ENCODE data around the gene SIGLEC10. TPM values are rescaled to one million over a fixed set of nuclear protein-coding genes. Genes with fewer than 3 reads are reported as not detected.

Gene SIGLEC10
- total and polyA plus RNA-seq, 9 of the 15 experiments (the other 6 are each of a cell fraction or from before 2014, with no cell fraction given): 0.10 to 1.8 (median 0.82) TPM

DNA sequence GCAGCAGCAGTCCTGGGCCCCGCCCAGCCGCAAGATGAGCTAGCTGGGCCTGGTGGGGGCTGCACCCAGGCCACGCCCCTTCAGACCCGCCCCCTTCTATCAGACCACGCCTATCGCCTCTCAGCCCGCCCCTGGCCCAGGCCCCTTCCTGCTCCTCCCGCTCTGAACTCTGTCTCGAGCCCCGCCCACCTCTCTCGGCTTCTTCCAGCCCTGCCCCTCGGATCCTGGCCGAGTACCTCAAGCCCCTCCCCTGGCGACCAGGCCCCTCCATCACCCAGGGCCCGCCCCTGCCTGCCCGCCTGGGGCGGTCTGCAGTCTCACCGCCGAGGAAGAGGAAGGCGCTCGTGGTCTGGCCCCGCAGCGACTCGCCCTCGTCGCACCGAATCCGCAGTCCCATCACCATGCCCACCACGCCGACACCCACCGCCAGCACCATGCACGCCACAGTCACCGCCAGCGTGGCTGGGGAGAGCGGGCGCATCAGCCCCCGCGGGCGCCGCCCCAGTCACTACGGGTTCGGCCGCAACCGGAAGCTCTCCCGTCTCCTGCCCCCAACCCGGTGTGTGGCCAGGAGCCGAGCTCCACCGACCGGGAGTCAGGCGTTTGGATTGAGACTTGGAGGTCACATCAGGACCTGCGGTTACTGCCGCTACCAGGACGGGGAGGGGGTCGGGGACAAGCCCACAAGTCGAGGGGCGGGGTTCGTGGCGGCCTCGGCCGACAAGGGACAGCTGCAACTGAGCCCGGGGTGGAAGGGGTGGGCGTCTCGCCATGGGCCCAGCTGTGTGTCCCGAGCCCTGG, 49.7 kb downstream of the SIGLEC10 start (continued):
- TF ChIP-seq, protein P1, sequence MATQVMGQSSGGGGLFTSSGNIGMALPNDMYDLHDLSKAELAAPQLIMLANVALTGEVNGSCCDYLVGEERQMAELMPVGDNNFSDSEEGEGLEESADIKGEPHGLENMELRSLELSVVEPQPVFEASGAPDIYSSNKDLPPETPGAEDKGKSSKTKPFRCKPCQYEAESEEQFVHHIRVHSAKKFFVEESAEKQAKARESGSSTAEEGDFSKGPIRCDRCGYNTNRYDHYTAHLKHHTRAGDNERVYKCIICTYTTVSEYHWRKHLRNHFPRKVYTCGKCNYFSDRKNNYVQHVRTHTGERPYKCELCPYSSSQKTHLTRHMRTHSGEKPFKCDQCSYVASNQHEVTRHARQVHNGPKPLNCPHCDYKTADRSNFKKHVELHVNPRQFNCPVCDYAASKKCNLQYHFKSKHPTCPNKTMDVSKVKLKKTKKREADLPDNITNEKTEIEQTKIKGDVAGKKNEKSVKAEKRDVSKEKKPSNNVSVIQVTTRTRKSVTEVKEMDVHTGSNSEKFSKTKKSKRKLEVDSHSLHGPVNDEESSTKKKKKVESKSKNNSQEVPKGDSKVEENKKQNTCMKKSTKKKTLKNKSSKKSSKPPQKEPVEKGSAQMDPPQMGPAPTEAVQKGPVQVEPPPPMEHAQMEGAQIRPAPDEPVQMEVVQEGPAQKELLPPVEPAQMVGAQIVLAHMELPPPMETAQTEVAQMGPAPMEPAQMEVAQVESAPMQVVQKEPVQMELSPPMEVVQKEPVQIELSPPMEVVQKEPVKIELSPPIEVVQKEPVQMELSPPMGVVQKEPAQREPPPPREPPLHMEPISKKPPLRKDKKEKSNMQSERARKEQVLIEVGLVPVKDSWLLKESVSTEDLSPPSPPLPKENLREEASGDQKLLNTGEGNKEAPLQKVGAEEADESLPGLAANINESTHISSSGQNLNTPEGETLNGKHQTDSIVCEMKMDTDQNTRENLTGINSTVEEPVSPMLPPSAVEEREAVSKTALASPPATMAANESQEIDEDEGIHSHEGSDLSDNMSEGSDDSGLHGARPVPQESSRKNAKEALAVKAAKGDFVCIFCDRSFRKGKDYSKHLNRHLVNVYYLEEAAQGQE (IDR thresholded peaks at IDR 0.05; ENCODE audit: borderline replicate concordance): no peak; the same call in 1 of the 2 replicates
- TF ChIP-seq, protein P1 (CRISPR knock-in tag; IDR thresholded peaks at IDR 0.05; ENCODE audit: low read depth): no peak
- TF ChIP-seq NR1H2 (CRISPR knock-in tag; IDR thresholded peaks at IDR 0.05) (no peak), HLTF (IDR thresholded peaks at IDR 0.05) (no peak), KLF6 (CRISPR knock-in tag; IDR thresholded peaks at IDR 0.05; ENCODE audit: borderline replicate concordance) (peak; percentile 59; the same call in 1 of the 2 replicates), TAF7 (tag; IDR thresholded peaks at IDR 0.05) (no peak), ZNF263 (CRISPR knock-in tag; IDR thresholded peaks at IDR 0.05; ENCODE audit: borderline replicate concordance) (0 out of 2 replicates have a peak, but pooled peaks have one; percentile 13), BMI1 (IDR thresholded peaks at IDR 0.05; ENCODE audit: low read length) (no peak), TRIM24 (IDR thresholded peaks at IDR 0.05) (no peak), ZNF184 (CRISPR knock-in tag; IDR thresholded peaks at IDR 0.05) (no peak)
- TF ChIP-seq, protein P2, sequence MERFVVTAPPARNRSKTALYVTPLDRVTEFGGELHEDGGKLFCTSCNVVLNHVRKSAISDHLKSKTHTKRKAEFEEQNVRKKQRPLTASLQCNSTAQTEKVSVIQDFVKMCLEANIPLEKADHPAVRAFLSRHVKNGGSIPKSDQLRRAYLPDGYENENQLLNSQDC (CRISPR knock-in tag; IDR thresholded peaks at IDR 0.05): no peak
- TF ChIP-seq, protein P3, sequence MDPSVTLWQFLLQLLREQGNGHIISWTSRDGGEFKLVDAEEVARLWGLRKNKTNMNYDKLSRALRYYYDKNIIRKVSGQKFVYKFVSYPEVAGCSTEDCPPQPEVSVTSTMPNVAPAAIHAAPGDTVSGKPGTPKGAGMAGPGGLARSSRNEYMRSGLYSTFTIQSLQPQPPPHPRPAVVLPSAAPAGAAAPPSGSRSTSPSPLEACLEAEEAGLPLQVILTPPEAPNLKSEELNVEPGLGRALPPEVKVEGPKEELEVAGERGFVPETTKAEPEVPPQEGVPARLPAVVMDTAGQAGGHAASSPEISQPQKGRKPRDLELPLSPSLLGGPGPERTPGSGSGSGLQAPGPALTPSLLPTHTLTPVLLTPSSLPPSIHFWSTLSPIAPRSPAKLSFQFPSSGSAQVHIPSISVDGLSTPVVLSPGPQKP (CRISPR knock-in tag; IDR thresholded peaks at IDR 0.05): no peak
- TF ChIP-seq, protein P4, sequence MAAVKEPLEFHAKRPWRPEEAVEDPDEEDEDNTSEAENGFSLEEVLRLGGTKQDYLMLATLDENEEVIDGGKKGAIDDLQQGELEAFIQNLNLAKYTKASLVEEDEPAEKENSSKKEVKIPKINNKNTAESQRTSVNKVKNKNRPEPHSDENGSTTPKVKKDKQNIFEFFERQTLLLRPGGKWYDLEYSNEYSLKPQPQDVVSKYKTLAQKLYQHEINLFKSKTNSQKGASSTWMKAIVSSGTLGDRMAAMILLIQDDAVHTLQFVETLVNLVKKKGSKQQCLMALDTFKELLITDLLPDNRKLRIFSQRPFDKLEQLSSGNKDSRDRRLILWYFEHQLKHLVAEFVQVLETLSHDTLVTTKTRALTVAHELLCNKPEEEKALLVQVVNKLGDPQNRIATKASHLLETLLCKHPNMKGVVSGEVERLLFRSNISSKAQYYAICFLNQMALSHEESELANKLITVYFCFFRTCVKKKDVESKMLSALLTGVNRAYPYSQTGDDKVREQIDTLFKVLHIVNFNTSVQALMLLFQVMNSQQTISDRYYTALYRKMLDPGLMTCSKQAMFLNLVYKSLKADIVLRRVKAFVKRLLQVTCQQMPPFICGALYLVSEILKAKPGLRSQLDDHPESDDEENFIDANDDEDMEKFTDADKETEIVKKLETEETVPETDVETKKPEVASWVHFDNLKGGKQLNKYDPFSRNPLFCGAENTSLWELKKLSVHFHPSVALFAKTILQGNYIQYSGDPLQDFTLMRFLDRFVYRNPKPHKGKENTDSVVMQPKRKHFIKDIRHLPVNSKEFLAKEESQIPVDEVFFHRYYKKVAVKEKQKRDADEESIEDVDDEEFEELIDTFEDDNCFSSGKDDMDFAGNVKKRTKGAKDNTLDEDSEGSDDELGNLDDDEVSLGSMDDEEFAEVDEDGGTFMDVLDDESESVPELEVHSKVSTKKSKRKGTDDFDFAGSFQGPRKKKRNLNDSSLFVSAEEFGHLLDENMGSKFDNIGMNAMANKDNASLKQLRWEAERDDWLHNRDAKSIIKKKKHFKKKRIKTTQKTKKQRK (IDR thresholded peaks at IDR 0.05; ENCODE audit: borderline replicate concordance, low read depth, low read length): no peak

Data from K562 (cell line).